ENCODE results near the gene TBRG1. TPM values are rescaled to one million over a fixed set of nuclear protein-coding genes. Genes with fewer than 3 reads are reported as not detected.

Gene TBRG1
- total RNA-seq, 1 donor from 2014 or later, result 20.7 TPM

- peak overlapping the region; percentile 41 for H3K4me3 Mint-ChIP-seq
- Histone ChIP-seq H2AFZ (replicated peaks) (no peak overlapping the region), H3K27ac (no peak overlapping the region), H3K4me3 (no peak overlapping the region), H3F3A (ENCODE audit: low read depth) (peaks cover 18% of the 10 kb centered on the region), H3K4me2 (no peak overlapping the region), H3K27me3 (peaks cover 8% of the 10 kb centered on the region), H3K36me3 (peaks cover 6% of the 10 kb centered on the region), H3K4me1 (peaks cover 17% of the 10 kb centered on the region), H3K9ac (no peak overlapping the region), H3K79me2 (ENCODE audit: low read depth) (peaks cover 25% of the 10 kb centered on the region), H4K20me1 (ENCODE audit: low read depth) (peaks cover 12% of the 10 kb centered on the region), H3K9me3 (ENCODE audit: low read depth) (no peaks in the 10 kb centered on the region)
- H3K9me3 Mint-ChIP-seq, result no peaks in the 10 kb centered on the region
- DNase-seq (ENCODE audit: low spot score), result no peak
- no peak overlapping the region for H3K27ac Mint-ChIP-seq
- TF ChIP-seq EZH2phosphoT487 (IDR thresholded peaks at IDR 0.05), result no peak
- peaks cover 14% of the 10 kb centered on the region for H3K36me3 Mint-ChIP-seq
- H3K27me3 Mint-ChIP-seq (ENCODE audit: insufficient read depth, low read depth), result peaks cover 2% of the 10 kb centered on the region
- peaks cover 16% of the 10 kb centered on the region for H3K4me1 Mint-ChIP-seq
Measured at GRCh38 chr11:124625504-124626168, 3.0 kb downstream of the TBRG1 start.

DNA sequence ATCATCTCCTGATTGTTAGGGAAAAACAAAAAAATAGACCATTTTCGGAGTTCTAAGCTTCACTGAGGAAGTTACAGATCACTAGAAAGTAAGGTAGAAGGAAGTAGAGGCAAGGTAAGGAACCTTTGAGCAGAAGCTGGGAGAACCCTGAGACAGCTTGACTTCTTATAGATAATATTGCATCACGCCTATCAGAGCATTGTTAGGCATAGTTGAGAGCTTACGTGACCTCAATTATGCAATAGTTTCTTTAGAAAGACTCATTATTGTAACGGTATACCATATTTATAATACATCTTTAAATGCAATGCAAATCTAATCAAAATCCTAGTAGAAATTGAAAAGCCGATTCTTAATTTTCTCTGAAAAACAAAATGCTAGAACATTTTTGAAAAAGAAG lies 4.9 kb downstream of the TBRG1 start:
- Histone ChIP-seq H3K36me3 (peaks cover 6% of the 10 kb centered on the region), H3K4me1 (peaks cover 10% of the 10 kb centered on the region), H3K27me3 (no peaks in the 10 kb centered on the region), H3F3A (ENCODE audit: low read depth) (peaks cover 8% of the 10 kb centered on the region), H3K4me2 (no peak overlapping the region), H3K9ac (no peak overlapping the region), H3K79me2 (ENCODE audit: low read depth) (peaks cover 25% of the 10 kb centered on the region), H3K4me3 (no peak overlapping the region), H2AFZ (replicated peaks) (no peak overlapping the region), H3K9me3 (ENCODE audit: low read depth) (no peaks in the 10 kb centered on the region), H4K20me1 (ENCODE audit: low read depth) (peaks cover 12% of the 10 kb centered on the region), H3K27ac (no peak overlapping the region)
- Mint-ChIP-seq H3K4me1 (peaks cover 9% of the 10 kb centered on the region), H3K4me3 (no peak overlapping the region), H3K27me3 (ENCODE audit: insufficient read depth, low read depth) (no peaks in the 10 kb centered on the region), H3K36me3 (peaks cover 20% of the 10 kb centered on the region), H3K9me3 (no peaks in the 10 kb centered on the region), H3K27ac (no peak overlapping the region)
- TF ChIP-seq EZH2phosphoT487 (IDR thresholded peaks at IDR 0.05) (no peak), EZH2 (IDR thresholded peaks at IDR 0.05) (no peak)
- TF ChIP-seq, protein P1, sequence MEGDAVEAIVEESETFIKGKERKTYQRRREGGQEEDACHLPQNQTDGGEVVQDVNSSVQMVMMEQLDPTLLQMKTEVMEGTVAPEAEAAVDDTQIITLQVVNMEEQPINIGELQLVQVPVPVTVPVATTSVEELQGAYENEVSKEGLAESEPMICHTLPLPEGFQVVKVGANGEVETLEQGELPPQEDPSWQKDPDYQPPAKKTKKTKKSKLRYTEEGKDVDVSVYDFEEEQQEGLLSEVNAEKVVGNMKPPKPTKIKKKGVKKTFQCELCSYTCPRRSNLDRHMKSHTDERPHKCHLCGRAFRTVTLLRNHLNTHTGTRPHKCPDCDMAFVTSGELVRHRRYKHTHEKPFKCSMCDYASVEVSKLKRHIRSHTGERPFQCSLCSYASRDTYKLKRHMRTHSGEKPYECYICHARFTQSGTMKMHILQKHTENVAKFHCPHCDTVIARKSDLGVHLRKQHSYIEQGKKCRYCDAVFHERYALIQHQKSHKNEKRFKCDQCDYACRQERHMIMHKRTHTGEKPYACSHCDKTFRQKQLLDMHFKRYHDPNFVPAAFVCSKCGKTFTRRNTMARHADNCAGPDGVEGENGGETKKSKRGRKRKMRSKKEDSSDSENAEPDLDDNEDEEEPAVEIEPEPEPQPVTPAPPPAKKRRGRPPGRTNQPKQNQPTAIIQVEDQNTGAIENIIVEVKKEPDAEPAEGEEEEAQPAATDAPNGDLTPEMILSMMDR (IDR thresholded peaks at IDR 0.05), result no peak
- DNase-seq (ENCODE audit: low spot score), result no peak

- no peak for TF ChIP-seq EZH2phosphoT487 (IDR thresholded peaks at IDR 0.05)
- TF ChIP-seq, protein P1 (IDR thresholded peaks at IDR 0.05), result no peak
- TF ChIP-seq EZH2 (IDR thresholded peaks at IDR 0.05), result no peak
- Mint-ChIP-seq H3K36me3 (peaks cover 23% of the 10 kb centered on the region), H3K9me3 (no peaks in the 10 kb centered on the region), H3K4me1 (no peaks in the 10 kb centered on the region), H3K4me3 (no peak overlapping the region), H3K27me3 (ENCODE audit: insufficient read depth, low read depth) (no peaks in the 10 kb centered on the region), H3K27ac (no peak overlapping the region)
- Histone ChIP-seq H3K27me3 (no peaks in the 10 kb centered on the region), H3K27ac (no peak overlapping the region), H3F3A (ENCODE audit: low read depth) (no peaks in the 10 kb centered on the region), H3K36me3 (peaks cover 6% of the 10 kb centered on the region), H3K79me2 (ENCODE audit: low read depth) (peaks cover 3% of the 10 kb centered on the region), H3K4me2 (no peak overlapping the region), H3K9me3 (ENCODE audit: low read depth) (no peaks in the 10 kb centered on the region), H4K20me1 (ENCODE audit: low read depth) (no peaks in the 10 kb centered on the region), H2AFZ (replicated peaks) (no peak overlapping the region), H3K4me1 (no peaks in the 10 kb centered on the region), H3K4me3 (no peak overlapping the region), H3K9ac (no peak overlapping the region)
- no peak for DNase-seq (ENCODE audit: low spot score)
Measured at GRCh38 chr11:124629961-124630360, 7.3 kb downstream of the TBRG1 start.

DNA sequence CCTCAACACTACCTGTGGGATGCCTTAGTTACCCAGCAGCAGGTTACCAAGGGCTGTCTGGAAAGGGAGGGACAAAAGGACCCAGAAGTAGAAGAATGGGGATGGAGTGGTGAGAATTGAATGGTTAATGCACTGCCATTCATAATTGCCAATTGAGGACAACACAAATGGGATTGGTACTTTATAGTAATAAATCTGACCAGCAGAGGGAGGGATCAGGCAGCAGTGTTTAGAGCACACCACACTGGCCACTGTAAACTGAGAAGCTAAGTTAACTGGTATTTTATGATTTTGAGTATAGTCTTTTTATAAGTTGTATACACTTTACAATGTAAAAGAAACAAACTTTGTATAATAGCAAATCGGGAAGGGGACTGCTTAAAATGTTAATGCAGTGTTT lies 10.7 kb downstream of the TBRG1 start:
- H3K36me3 Mint-ChIP-seq, result peaks cover 19% of the 10 kb centered on the region
- Histone ChIP-seq H3K9me3 (ENCODE audit: low read depth) (no peaks in the 10 kb centered on the region), H3K4me2 (no peak overlapping the region), H3K36me3 (peaks cover 6% of the 10 kb centered on the region), H3K9ac (no peak overlapping the region), H3K79me2 (ENCODE audit: low read depth) (no peaks in the 10 kb centered on the region), H3K27ac (no peak overlapping the region), H3K4me3 (no peak overlapping the region), H3F3A (ENCODE audit: low read depth) (no peaks in the 10 kb centered on the region), H2AFZ (replicated peaks) (no peak overlapping the region), H4K20me1 (ENCODE audit: low read depth) (no peaks in the 10 kb centered on the region), H3K4me1 (no peaks in the 10 kb centered on the region), H3K27me3 (no peaks in the 10 kb centered on the region)
- DNase-seq (ENCODE audit: low spot score), result no peak
- no peak overlapping the region for H3K27ac Mint-ChIP-seq
- no peaks in the 10 kb centered on the region for H3K9me3 Mint-ChIP-seq
- TF ChIP-seq, protein P1 (IDR thresholded peaks at IDR 0.05), result peak; percentile 18
- TF ChIP-seq EZH2phosphoT487 (IDR thresholded peaks at IDR 0.05), result no peak
- no peaks in the 10 kb centered on the region for H3K4me1 Mint-ChIP-seq
- H3K27me3 Mint-ChIP-seq (ENCODE audit: insufficient read depth, low read depth), result no peaks in the 10 kb centered on the region
- no peak overlapping the region for H3K4me3 Mint-ChIP-seq

Data from neural progenitor cell (in vitro differentiated cells).